ENCODE measurements around the gene TERT.

DNA sequence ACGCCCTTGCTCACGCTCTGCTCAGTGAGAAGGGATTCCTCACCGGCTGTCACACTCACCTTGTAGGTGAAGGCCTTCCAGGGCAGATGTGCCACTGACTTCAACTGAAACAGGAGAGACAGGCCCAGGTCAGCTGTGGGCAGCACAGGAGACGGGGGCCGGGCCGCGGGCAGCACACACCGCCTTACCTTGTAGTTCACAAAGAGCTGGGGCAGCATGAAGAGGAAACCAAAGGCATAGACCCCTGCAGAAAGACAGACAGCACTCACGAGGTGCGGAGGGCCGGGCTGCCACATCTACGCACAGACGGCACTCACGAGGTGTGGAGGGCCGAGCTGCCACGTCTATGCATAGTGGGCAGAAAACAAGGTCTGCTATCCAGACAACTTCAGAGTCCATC is 26.7 kb upstream of the TERT start:
- TF ChIP-seq POLR2A (IDR thresholded peaks at IDR 0.05; ENCODE audit: low read depth, low read length) (no peak), POLR2AphosphoS5 (IDR thresholded peaks at IDR 0.05; ENCODE audit: low read depth, low read length) (no peak)
